Activated CD8-positive, alpha-beta T cell treated with anti-CD3 and anti-CD28 coated beads for 36 hours (primary cell): Measurements from ENCODE around the gene KRT16. TPM values are rescaled to one million over a fixed set of nuclear protein-coding genes. Genes with fewer than 3 reads are reported as not detected.
"Not testable (repeated sequence)": the region's sequence is repeated elsewhere in the genome, so short reads cannot be mapped to it uniquely, and the experiment has no call there.

ENCODE experiments used
- ATAC-seq: fragments of 200-7000 bp; cut with Tn5 transposase; one replicate; pipeline ENCODE4 v1.10.0; 2021; ENCODE audit warnings: mild to moderate bottlenecking, moderate library complexity
- CTCF ChIA-PET: fragments of 350-600 bp; sonication (Branson Sonifier 250); formaldehyde crosslinking; loops from one replicate; lab custom pipeline; 2021; ENCODE audit warnings: antibody characterized with exemption; lab: Charles Lee
- POLR2A ChIA-PET: fragments of 350-600 bp; sonication (Branson Sonifier 250); formaldehyde crosslinking; loops from one replicate; lab custom pipeline; 2021; ENCODE audit warnings: antibody characterized with exemption; lab: Charles Lee
- DNase-seq: peaks from one replicate; pipeline ENCODE4 v3.0.0-alpha.2; 2020
- H3K27ac Mint-ChIP-seq: one replicate; pipeline ENCODE4 v1.8.0; 2021; ENCODE audit warnings: mild to moderate bottlenecking, mixed read lengths
- H3K27me3 Mint-ChIP-seq: one replicate; pipeline ENCODE4 v1.8.0; 2021; ENCODE audit warnings: mixed read lengths
- H3K36me3 Mint-ChIP-seq: one replicate; pipeline ENCODE4 v1.8.0; 2021; ENCODE audit warnings: low read depth, mixed read lengths
- H3K4me1 Mint-ChIP-seq: one replicate; pipeline ENCODE4 v1.8.0; 2021; ENCODE audit warnings: low read depth, mixed read lengths
- H3K4me3 Mint-ChIP-seq: one replicate; pipeline ENCODE4 v1.8.0; 2021; ENCODE audit warnings: mild to moderate bottlenecking, moderate library complexity, mixed read lengths
- H3K9me3 Mint-ChIP-seq: one replicate; pipeline ENCODE4 v1.8.0; 2021; ENCODE audit warnings: mixed read lengths
- CTCF ChIP-seq: fragments of 200-600 bp; IDR thresholded peaks from one replicate; pipeline ENCODE4 v1.8.0; 2022; ENCODE audit warnings: antibody characterized with exemption, mild to moderate bottlenecking
- intact Hi-C: fragments of 100-400 bp; cut with micrococcal nuclease; formaldehyde crosslinking; loops from one replicate; pipeline ENCODE4 v1.10.0; 2022
- total RNA-seq, 2 experiments: library from RNA; stranded (reverse); gene quantifications; one replicate each; pipeline ENCODE4 v1.2.3, GENCODE V29; 2021

KRT16 gene
- total RNA-seq, 2 experiments from 2014 or later: not detected

GRCh38 chr17:41621916-41622315 lies 9.3 kb upstream of the KRT16 start:
- H3K4me1 Mint-ChIP-seq: no peaks in the 10 kb centered on the region
- no peak for DNase-seq
- peaks cover 2% of the 10 kb centered on the region for H3K27me3 Mint-ChIP-seq
- ChIA-PET CTCF (no interaction called here), POLR2A (no interaction called here)
- no peaks in the 10 kb centered on the region for H3K36me3 Mint-ChIP-seq
- intact Hi-C loops: no loop called here
- H3K27ac Mint-ChIP-seq: no peak overlapping the region
- ATAC-seq: no peak
- TF ChIP-seq CTCF: no peak
- no peaks in the 10 kb centered on the region for H3K9me3 Mint-ChIP-seq
- no peak overlapping the region for H3K4me3 Mint-ChIP-seq

- H3K27ac Mint-ChIP-seq, H3K36me3 Mint-ChIP-seq, H3K4me1 Mint-ChIP-seq, ATAC-seq, H3K9me3 Mint-ChIP-seq, DNase-seq, intact Hi-C loops, H3K27me3 Mint-ChIP-seq, H3K4me3 Mint-ChIP-seq, POLR2A ChIA-PET: not testable (repeated sequence)
- CTCF ChIA-PET: interaction anchor here (1.2 kb wide), 1 partner anchor 27 kb away, joined by 6 read pairs; no protein-coding TSS in a partner anchor
Observed at GRCh38 chr17:41621435-41621817, 8.9 kb upstream of the KRT16 start.

- TF ChIP-seq CTCF: no peak
- intact Hi-C loops: no loop called here
- ATAC-seq (no peak), DNase-seq (no peak)
- Mint-ChIP-seq H3K9me3 (no peaks in the 10 kb centered on the region), H3K27ac (no peak overlapping the region), H3K4me3 (no peak overlapping the region), H3K4me1 (no peaks in the 10 kb centered on the region), H3K27me3 (peaks cover 2% of the 10 kb centered on the region), H3K36me3 (no peaks in the 10 kb centered on the region)
- ChIA-PET POLR2A (no interaction called here), CTCF (interaction anchor here (1.2 kb wide), 1 partner anchor 28 kb away, joined by 6 read pairs; no protein-coding TSS in a partner anchor)
Observed at GRCh38 chr17:41620583-41621434, 8.2 kb upstream of the KRT16 start.

- POLR2A ChIA-PET, intact Hi-C loops, H3K27me3 Mint-ChIP-seq, H3K4me3 Mint-ChIP-seq, H3K4me1 Mint-ChIP-seq, H3K27ac Mint-ChIP-seq, DNase-seq, H3K36me3 Mint-ChIP-seq, H3K9me3 Mint-ChIP-seq, ATAC-seq: not testable (repeated sequence)
- CTCF ChIA-PET: interaction anchor here (1.2 kb wide), 1 partner anchor 28 kb away, joined by 6 read pairs; no protein-coding TSS in a partner anchor
Observed at GRCh38 chr17:41619927-41620582, 7.5 kb upstream of the KRT16 start.

GRCh38 chr17:41619036-41619926 lies 6.7 kb upstream of the KRT16 start:
- Mint-ChIP-seq H3K4me1 (no peaks in the 10 kb centered on the region), H3K9me3 (no peaks in the 10 kb centered on the region), H3K27me3 (peaks cover 4% of the 10 kb centered on the region), H3K4me3 (no peak overlapping the region), H3K36me3 (no peaks in the 10 kb centered on the region), H3K27ac (no peak overlapping the region)
- DNase-seq (no peak), ATAC-seq (no peak)
- intact Hi-C loops: no loop called here
- TF ChIP-seq CTCF: no peak
- ChIA-PET POLR2A (no interaction called here), CTCF (no interaction called here)
